IPS-18a (cell line): ENCODE data around the gene TMEM240.
"Not testable (repeated sequence)": the region's sequence is repeated elsewhere in the genome, so short reads cannot be mapped to it uniquely, and the experiment has no call there.

Experiments
- H3K27ac ChIP-seq: one replicate; pipeline ENCODE4 v1.5.1; 2013; ENCODE audit warnings: low read length
- H3K27me3 ChIP-seq: one replicate; pipeline ENCODE4 v1.6.1; 2013; ENCODE audit warnings: mild to moderate bottlenecking, low read length; ENCODE audit not compliant: control insufficient read depth, insufficient read depth
- H3K36me3 ChIP-seq: one replicate; pipeline ENCODE4 v1.6.1; 2013; ENCODE audit warnings: low read depth, low read length; ENCODE audit not compliant: control insufficient read depth
- H3K4me1 ChIP-seq: one replicate; pipeline ENCODE4 v1.6.1; 2013; ENCODE audit warnings: low read depth, low read length; ENCODE audit not compliant: control insufficient read depth
- H3K4me3 ChIP-seq: one replicate; pipeline ENCODE4 v1.5.1; 2013; ENCODE audit warnings: low read length
- H3K9ac ChIP-seq: one replicate; pipeline ENCODE4 v1.6.1; 2013; ENCODE audit warnings: mild to moderate bottlenecking, low read length, moderate library complexity
- H3K9me3 ChIP-seq: one replicate; pipeline ENCODE4 v1.6.1; 2013; ENCODE audit warnings: low read depth, low read length; ENCODE audit not compliant: control insufficient read depth

The TMEM240 gene

DNA sequence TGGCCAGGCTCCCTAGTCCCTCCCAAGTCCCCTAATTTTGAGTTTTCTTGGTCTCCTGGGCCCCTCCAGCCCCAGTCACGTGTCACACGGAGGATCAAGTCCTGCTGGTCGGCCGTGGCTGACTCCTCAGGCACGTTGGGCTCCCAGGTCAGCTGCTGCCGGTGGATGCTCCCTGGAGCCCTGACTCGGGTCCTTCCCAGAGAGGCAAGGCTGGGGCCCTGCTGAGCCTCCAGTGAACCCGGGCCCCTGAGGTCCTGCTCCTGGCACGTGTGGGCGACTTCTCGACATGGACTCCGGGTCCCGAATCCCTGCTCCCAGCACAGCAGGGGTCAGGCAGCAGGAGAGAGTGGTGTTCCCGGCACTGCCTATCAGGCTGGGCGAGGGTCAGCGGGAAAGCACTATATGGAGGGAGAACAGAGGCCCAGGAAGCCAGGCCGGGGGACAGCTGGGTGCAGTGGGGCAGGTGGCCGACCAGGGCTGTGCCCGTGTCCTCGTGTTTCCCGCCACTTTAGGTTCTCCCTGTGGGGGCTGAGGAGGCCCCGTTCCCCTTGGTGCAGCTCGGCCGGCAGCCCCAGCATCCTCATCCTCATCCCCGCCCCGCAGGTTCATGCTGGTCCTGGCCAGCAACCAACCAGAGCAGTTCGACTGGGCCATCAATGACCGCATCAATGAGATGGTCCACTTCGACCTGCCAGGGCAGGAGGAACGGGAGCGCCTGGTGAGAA lies 13.2 kb downstream of the TMEM240 start:
- no peak overlapping the region for H3K9ac ChIP-seq
- H3K36me3 ChIP-seq = peaks cover 22% of the 10 kb centered on the region
- no peaks in the 10 kb centered on the region for H3K9me3 ChIP-seq
- no peaks in the 10 kb centered on the region for H3K27me3 ChIP-seq
- H3K4me3 ChIP-seq = no peak overlapping the region
- H3K4me1 ChIP-seq = no peaks in the 10 kb centered on the region
- H3K27ac ChIP-seq = no peak overlapping the region

DNA sequence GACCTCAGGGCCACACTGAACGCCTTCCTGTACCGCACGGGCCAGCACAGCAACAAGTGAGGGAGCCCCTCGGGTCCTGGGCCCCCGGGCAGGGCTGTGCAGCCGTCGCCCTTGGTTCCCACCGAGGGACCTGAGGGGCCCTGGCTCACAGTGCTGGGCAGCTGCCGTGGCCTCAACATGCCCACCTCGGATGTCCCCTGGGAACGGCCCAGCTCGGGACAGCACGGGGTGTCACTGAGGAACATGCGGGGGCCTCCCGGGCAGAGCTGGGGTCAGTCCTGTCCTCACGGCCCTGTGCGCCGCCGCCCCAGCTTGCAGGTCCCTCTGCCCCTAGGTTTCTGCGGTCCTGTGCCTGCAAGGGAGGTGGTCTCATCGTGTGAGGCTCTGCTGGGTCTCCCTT lies 13.9 kb downstream of the TMEM240 start:
- not testable (repeated sequence) for H3K9me3 ChIP-seq, H3K27me3 ChIP-seq, H3K4me3 ChIP-seq, H3K4me1 ChIP-seq, H3K27ac ChIP-seq, H3K9ac ChIP-seq
- peaks cover 22% of the 10 kb centered on the region for H3K36me3 ChIP-seq

DNA sequence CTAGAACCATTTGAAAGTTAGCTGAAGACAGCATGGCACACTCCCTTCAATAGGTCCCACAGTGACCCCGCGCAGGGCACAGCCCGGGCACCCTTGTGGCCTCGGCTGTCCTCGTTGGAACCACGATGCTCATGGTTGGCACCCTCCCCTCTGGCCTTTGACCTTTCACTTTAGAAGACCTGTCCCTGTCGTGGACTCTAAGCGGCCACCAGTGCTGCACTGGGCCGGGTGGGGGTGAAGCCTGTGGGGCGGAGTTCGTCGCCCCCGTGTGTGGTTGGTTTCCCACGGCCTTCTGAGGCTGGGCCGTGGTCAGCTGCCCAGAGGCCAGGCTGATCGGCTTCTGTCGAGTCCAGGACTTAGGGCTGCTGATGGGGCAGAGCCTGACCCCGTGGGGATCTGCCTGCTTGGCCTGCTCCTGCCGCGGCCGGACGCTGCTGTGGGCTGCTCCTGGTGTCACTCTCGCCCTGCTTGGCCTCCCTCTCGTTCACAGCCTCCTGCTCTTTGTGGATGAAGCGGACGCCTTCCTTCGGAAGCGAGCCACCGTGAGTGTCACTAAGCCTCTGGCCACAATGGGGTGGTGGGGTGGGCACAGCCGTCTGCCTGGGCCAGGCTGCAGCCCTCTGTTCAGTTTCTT lies 15.6 kb downstream of the TMEM240 start:
- H3K27ac ChIP-seq, H3K9ac ChIP-seq, H3K27me3 ChIP-seq, H3K4me3 ChIP-seq, H3K4me1 ChIP-seq, H3K9me3 ChIP-seq: not testable (repeated sequence)
- H3K36me3 ChIP-seq = peaks cover 26% of the 10 kb centered on the region

DNA sequence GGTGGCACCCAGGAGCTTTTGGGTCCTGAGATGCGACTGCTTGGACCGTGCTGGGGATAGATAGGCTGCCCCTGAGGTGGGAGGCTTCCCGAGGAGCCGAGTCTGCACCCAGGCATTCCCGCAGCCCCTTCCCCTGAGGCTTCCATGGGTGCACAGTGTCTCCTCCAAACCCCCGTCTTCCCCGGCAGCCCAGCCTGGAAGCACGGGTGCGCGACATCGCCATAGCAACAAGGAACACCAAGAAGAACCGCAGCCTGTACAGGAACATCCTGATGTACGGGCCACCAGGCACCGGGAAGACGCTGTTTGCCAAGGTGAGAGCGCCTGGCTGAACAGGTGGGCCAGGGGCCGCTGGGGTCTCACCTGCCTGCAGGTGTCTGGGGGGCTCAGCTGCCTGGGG lies 16.8 kb downstream of the TMEM240 start:
- not testable (repeated sequence) for H3K4me1 ChIP-seq, H3K27ac ChIP-seq, H3K27me3 ChIP-seq, H3K4me3 ChIP-seq, H3K9ac ChIP-seq, H3K9me3 ChIP-seq
- H3K36me3 ChIP-seq = peaks cover 16% of the 10 kb centered on the region

DNA sequence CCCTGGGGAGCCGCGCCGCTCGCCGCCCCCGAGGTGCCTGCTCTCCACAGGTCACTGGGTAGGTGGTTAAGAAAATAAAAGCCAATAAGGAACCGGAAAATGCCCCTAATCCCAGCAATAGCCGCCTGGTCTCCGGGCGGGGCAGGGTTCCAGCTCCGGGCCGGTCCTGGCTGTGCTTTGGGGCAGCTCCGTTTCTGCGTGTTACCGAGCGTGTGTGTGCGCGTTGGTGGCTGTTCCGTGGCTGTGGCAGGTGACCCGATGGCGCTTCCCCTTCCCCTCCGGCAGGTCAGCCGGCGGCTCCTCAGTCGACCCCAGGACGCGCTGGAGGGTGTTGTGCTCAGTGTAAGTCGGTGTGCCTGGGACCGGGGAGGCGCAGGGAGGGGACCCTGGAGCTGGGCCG lies 17.2 kb downstream of the TMEM240 start:
- H3K9ac ChIP-seq, H3K9me3 ChIP-seq: not testable (repeated sequence)
- peaks cover 17% of the 10 kb centered on the region for H3K36me3 ChIP-seq

DNA sequence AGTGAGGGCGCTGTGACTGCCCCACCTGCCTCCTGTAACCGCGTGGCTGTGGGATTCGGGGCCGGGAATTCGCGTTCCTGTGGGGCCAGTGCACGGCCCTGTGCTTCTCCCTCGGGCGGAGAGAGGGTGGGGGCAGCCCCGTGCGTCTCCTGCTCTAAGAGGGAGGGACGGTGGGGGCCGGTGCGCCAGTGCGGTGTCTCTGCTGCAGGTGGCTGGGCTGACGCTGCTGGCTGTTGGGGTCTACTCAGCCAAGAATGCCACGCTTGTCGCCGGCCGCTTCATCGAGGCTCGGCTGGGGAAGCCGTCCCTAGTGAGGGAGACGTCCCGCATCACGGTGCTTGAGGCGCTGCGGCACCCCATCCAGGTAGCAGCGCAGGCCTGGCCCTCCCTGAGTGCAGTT lies 17.9 kb downstream of the TMEM240 start:
- H3K9me3 ChIP-seq, H3K9ac ChIP-seq, H3K4me3 ChIP-seq, H3K27ac ChIP-seq, H3K4me1 ChIP-seq, H3K27me3 ChIP-seq: not testable (repeated sequence)
- H3K36me3 ChIP-seq = peaks cover 21% of the 10 kb centered on the region

More for the DNA sequence above, 17.2 kb downstream of the TMEM240 start:
- not testable (repeated sequence) for H3K4me3 ChIP-seq, H3K27me3 ChIP-seq, H3K27ac ChIP-seq, H3K4me1 ChIP-seq

DNA sequence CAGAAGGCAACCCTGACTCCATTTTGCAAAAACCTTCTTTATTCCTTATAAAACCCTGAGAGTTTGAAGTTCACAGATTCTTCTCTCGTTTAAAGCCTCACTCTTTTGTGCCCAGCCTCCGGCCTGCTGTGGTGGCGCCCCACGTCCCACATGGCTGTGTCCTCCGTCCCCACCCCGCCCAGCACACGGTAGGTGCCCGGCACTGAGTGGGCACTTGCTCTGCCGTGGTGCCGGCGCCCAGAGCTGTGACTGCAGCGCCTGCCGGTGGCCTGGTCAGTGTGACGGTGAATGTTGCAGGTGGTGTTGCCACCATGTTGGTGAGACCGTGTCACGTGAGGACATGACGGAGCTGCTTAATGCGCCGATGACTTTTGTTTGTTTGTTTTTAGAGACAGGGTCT lies 19.1 kb downstream of the TMEM240 start:
- Histone ChIP-seq H3K27ac (no peak overlapping the region), H3K9ac (no peak overlapping the region), H3K9me3 (no peaks in the 10 kb centered on the region), H3K27me3 (no peaks in the 10 kb centered on the region), H3K4me3 (no peak overlapping the region), H3K4me1 (no peaks in the 10 kb centered on the region), H3K36me3 (peaks cover 17% of the 10 kb centered on the region)

DNA sequence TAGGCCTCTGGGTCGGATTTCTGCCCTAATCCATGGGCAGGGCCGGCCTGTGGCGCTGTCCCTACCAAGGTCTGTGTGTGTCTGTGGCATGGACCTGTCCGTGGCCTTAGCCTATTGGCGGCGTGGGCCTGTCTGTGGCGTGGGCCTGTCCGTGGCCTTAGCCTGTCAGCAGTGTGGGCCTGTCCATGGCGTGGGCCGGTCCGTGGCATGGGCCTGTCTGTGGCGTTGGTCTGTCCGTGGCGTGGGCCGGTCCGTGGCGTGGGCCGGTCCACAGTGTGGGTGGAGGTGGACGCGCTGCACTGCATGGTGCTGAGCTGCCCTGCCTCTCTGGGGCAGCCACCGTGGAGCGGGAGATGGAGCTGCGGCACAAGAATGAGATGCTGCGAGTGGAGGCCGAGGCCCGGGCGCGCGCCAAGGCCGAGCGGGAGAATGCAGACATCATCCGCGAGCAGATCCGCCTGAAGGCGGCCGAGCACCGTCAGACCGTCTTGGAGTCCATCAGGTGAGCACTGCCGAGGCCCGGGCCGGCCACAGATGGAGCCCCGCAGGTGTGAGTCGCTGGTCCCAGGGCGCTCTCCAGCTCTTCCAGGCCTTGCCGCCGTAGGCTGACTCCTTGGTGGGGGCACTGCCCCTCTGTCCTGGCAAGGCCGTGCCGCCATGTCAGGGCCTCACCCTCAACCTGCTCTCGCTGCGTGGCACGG lies 20.5 kb downstream of the TMEM240 start:
- not testable (repeated sequence) for H3K9me3 ChIP-seq, H3K27me3 ChIP-seq, H3K9ac ChIP-seq, H3K27ac ChIP-seq, H3K4me1 ChIP-seq, H3K4me3 ChIP-seq
- peaks cover 10% of the 10 kb centered on the region for H3K36me3 ChIP-seq

DNA sequence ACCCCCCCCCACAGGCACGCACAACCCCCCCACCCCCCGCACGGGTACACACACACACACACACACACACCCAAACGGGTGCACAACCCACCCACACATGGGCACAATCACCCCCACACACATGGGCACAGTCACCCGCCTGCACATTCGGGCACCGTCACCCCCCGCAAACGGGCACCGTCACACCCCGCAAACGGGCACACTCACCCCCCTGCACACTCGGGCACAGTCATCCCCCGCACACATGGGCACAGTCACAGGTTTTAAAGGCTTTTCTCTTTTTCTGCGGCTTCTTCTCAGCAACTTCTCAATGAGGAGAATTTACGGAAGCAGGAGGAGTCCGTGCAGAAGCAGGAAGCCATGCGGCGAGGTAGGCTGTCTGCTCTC lies 21.8 kb downstream of the TMEM240 start:
- not testable (repeated sequence) for H3K27me3 ChIP-seq, H3K9me3 ChIP-seq, H3K4me3 ChIP-seq, H3K27ac ChIP-seq, H3K9ac ChIP-seq, H3K4me1 ChIP-seq
- peaks cover 10% of the 10 kb centered on the region for H3K36me3 ChIP-seq

DNA sequence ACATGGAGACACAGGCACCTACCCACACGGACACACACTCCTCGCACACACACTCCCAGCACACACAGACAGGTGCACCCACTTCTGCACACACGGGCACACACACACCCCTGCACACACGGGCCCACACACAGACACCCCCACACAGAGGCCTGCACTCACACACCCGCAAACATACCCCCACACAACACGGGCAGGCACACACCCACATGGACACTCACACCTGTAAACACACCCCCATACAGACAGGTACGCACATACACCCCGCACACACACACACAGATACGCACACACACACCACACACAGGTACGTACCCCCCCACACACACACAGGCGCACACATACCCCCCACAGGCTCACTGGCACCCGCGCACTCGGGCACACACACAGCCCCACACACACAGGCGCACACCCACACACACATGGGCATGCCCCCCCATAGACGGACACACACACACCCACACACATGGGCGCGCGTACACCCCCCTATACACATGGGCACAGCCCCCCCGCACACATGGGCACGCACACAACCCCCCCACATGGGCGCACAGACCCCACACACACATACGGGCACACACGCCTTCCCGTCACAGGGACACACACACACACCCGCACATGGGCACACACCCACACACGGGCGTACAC lies 22.3 kb downstream of the TMEM240 start:
- H3K9ac ChIP-seq = no peak overlapping the region
- H3K27me3 ChIP-seq = no peaks in the 10 kb centered on the region
- H3K9me3 ChIP-seq = no peaks in the 10 kb centered on the region
- H3K4me1 ChIP-seq = no peaks in the 10 kb centered on the region
- H3K27ac ChIP-seq = no peak overlapping the region
- H3K4me3 ChIP-seq = no peak overlapping the region
- H3K36me3 ChIP-seq = peaks cover 10% of the 10 kb centered on the region

DNA sequence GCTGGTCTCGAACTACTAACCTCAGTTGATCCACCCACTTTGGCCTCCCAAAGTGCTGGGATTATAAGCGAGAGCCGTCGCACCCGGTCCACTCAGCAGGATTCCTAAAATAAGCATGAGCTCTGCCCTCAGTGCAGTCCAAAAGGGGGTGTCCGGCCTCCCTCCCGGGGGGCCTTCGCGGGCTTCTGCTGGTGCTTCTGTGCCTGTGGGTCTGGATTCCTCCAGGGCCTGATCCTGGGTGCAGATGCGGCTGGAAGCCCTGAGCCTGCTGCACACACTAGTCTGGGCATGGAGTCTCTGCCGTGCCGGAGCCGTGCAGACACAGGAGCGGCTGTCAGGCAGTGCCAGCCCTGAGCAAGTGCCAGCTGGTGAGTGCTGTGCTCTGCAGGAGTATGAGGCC lies 23.5 kb downstream of the TMEM240 start:
- H3K4me3 ChIP-seq, H3K27me3 ChIP-seq, H3K4me1 ChIP-seq, H3K9me3 ChIP-seq, H3K9ac ChIP-seq, H3K27ac ChIP-seq: not testable (repeated sequence)
- peaks cover 10% of the 10 kb centered on the region for H3K36me3 ChIP-seq
